Measurements from ENCODE around the gene MPST.
"Not testable (repeated sequence)": the region's sequence is repeated elsewhere in the genome, so short reads cannot be mapped to it uniquely, and the experiment has no call there.

Gene MPST

DNA sequence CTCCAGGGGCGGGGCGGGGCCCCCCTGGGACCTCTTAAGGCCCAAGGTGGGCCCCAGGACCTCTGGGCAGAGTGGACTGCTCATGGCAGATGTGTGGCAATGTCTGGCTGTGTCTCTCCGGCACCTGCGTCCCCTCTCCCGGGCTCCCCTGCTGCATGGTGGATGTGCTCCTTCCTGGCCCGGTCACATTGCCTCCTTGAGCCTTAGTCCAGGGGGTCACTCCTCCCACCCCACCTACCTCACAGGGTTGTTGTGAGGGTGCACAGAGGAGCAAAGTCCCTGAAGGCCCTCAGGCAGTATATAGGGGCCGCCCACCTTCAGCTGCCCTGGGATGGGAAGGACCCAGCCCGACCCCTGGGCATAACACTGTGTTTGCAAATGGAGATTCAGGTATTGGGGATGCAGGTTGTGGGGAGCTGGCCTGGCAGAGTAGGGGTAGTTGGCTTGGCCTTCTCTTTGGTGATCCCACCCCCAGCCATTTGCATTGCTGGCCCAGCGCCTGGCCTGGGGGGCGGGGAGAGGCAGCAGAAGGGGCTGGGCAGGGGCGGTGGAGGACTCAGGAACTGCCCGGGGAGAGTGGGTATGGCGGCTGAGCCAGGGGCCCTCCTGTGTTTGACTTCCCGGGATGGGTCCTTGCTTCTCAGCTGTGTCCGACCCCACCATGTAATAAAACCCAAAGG, 43.3 kb downstream of the MPST start:
- FAIRE-seq: no peak

- no peak for FAIRE-seq
Observed at GRCh38 chr22:37063431-37064420, 44.2 kb downstream of the MPST start.

- no peak for FAIRE-seq
Observed at GRCh38 chr22:37064553-37064952, 45.0 kb downstream of the MPST start.

DNA sequence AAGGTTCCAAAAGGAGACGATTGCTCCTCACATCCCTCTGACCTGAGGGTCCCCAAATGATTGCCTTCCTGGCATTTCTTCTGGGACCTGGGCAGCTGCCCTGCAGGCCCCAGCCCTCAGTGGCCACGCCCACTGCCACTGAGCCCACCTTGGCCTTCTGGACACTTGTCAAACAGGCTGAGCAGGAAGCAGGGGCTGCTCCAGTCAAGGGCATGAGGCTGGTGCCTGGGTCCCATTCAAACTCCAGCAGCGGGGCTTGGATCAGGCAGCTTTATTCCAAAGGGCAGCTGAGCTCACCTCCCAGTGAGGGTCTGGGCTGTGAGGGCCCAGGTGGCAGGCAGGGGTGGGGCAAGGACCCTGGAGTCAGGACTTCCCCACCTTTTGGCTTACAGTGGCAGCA, 45.6 kb downstream of the MPST start:
- FAIRE-seq: no peak

DNA sequence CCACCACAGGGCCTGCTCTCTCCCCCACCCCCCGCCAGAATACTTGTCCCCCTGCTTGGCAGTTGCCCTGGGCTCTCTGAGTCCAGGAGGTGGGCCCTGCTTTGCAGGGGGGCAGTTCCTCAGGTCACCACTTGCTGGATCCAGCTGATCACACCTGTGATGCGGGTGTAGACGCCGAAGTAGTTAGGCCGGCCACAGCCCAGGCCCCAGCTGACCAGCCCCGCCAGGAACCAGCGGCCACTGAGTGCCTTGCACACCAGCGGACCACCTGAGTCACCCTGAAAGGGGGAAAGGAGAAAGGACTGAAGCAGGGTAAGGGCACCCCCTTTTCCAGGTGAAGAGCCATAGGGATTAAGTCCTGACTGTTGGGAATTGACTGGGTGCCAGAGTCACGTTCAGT, 46.4 kb downstream of the MPST start:
- no peak for FAIRE-seq

DNA sequence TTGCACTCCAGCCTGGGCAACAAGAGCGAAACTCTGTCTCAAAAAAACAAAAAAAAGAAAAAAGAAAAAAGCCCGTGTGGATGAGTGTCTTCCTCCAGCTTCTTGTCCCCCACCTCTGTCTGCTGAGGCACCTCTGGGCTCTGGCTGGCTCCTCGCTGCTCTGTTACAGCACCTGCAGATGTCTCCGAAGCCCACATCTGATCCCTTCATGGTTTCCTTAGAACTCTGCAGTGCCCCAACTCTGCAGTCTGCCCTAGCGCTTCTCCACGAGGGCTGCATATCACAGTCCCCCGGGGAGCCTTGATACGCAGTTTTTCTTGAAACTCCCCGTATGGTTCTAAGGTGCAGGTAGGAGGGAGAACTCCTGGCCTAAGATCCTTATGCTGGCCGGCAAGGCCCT, 47.9 kb downstream of the MPST start:
- no peak for FAIRE-seq

GRCh38 chr22:37068859-37069258, 49.3 kb downstream of the MPST start:
- FAIRE-seq: no peak

DNA sequence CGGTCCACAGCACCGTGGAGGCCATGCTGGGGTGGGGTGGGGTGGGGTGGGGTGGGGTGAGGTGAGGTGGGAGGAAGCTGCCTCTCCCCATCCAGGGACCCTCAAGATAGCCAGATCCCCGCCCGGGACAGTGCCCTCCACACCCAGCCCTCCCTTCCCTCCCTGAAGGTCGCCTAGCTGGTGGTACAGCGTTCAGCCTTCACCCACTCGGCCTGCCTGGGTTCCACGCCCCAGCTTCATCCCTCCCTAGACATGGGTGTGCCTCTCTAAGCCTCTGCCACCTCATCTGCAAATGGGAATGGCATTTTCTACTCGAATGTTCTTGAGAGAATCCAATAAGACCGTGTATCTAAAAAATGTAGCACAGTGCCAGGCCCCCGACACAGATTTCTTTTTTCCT, 49.8 kb downstream of the MPST start:
- FAIRE-seq: no peak

- no peak for FAIRE-seq
Observed at GRCh38 chr22:37069719-37070118, 50.2 kb downstream of the MPST start.

- FAIRE-seq: no peak
Observed at GRCh38 chr22:37070334-37070733, 50.8 kb downstream of the MPST start.

DNA sequence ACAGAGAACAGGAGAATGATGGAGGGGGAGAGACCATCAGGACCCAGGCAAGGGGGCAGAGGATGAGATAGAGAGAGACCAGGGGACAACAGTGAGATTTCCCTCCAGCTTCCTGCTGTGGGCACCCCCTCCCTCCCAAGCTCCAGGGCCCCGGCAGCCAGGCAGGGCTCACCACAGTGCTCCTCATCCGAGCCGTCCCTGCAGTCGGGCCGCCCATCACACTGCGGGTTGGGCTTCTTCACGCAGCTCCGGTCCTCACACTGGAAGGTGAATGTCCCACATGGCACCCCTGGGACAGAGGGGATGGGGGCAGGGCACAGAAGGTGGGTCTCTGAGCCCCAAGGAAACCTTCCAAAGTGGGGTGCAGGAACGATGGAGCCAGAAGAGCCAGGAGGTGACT, 51.2 kb downstream of the MPST start:
- no peak for FAIRE-seq

DNA sequence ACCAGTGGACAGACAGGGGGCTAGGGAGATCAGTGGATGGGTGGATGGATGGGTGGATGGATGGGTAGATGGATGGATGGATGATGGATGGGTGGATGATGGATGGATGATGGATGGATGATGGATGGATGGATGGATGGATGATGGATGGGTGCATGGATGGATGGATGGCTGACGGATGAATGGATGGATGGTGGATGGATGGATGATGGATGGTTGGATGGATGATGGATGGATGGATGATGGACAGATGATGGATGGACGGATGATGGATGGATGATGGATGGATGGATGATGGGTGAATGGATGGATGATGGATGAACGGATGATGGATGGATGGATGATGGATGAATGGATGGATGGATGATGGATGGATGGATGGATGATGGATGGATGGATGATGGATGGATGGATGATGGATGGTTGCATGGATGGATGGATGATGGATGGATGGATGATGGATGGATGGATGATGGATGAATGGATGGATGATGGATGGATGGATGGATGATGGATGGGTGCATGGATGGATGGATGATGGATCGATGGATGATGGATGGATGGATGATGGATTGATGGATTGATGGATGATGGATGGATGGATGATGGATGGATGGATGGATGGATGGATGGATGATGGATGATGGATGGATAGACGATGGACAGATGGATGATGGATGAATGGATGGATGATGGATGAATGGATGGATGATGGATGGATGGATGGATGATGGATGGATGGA, 52.5 kb downstream of the MPST start:
- FAIRE-seq: not testable (repeated sequence)

- FAIRE-seq: no peak
Observed at GRCh38 chr22:37072673-37073072, 53.1 kb downstream of the MPST start.

GRCh38 chr22:37074537-37074936, 55.0 kb downstream of the MPST start:
- no peak for FAIRE-seq

GRCh38 chr22:37075046-37075445, 55.5 kb downstream of the MPST start:
- FAIRE-seq: no peak

GRCh38 chr22:37075822-37076433, 56.4 kb downstream of the MPST start:
- FAIRE-seq: no peak

DNA sequence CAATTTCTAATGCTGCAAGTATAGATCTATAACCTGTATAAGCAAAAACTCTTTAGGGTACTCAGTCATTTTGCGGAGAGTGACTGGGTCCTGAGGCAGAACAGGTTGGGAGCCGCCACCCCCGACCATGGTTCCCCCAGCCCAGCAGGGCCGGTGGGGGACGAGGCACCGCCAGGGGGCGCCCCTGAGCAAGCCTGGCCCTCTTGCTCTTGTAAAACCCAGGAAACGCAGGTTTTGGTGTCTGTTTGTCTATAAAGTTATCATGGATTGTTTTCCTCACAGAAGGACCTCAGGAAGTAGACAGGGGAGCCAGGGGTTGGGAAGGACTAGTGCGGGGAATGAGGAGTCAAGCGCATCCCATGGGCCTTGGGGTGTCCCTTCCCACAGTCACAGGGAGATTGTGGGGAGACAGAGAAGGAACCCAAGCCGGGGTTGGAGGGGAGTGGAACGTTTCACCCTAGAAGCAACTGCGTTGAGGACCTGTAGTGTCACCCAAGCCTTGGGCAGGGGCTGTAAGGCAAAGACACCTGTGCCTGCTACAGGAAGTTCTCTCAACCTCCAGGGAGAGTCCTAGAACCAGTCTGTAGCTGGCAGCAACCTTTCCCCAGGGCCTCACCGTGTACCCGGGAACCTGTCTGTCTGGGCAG, 58.4 kb downstream of the MPST start:
- no peak for FAIRE-seq

DNA sequence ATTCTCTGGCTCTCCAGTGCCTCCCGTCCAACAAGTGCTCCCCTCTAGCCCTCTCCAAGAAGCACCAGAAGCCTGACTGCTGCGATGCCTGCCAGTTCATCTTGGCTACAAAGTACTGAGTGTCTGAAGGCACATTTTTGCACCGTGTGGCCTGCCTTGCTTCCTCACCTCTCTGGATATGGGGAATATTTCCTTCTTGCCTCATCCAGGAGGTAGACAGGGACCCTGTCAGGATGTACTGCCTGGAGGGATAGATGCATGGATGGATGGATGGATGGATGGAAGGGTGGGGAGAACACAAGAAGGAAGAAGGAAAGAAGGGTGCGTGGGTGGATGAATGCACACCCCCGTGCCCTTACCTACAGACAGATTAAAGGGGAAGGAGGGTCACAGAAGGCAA, 59.6 kb downstream of the MPST start:
- no peak for FAIRE-seq
